ENCODE data around the gene ENOX1.

The ENOX1 gene

GRCh38 chr13:43661161-43661830 lies 125.5 kb downstream of the ENOX1 start:
- no peak for TF ChIP-seq ZNF274 (IDR thresholded peaks at IDR 0.05; ENCODE audit: low read depth, low read length)
- no peak overlapping the region for H3K4me3 ChIP-seq (ENCODE audit: low read length)

- no peak overlapping the region for H3K4me3 ChIP-seq (ENCODE audit: low read length)
- no peak for TF ChIP-seq ZNF274 (IDR thresholded peaks at IDR 0.05; ENCODE audit: low read depth, low read length)
Measured at GRCh38 chr13:43657485-43657884, 129.3 kb downstream of the ENOX1 start.

- TF ChIP-seq ZNF274 (IDR thresholded peaks at IDR 0.05; ENCODE audit: low read depth, low read length), result no peak
- H3K4me3 ChIP-seq (ENCODE audit: low read length), result no peak overlapping the region
Measured at GRCh38 chr13:43653980-43654379, 132.8 kb downstream of the ENOX1 start.

GRCh38 chr13:43653395-43653794 lies 133.4 kb downstream of the ENOX1 start:
- TF ChIP-seq ZNF274 (IDR thresholded peaks at IDR 0.05; ENCODE audit: low read depth, low read length), result no peak
- no peak overlapping the region for H3K4me3 ChIP-seq (ENCODE audit: low read length)

- H3K4me3 ChIP-seq (ENCODE audit: low read length), result no peak overlapping the region
- TF ChIP-seq ZNF274 (IDR thresholded peaks at IDR 0.05; ENCODE audit: low read depth, low read length), result no peak
Measured at GRCh38 chr13:43652760-43653159, 134.0 kb downstream of the ENOX1 start.

- no peak overlapping the region for H3K4me3 ChIP-seq (ENCODE audit: low read length)
- TF ChIP-seq ZNF274 (IDR thresholded peaks at IDR 0.05; ENCODE audit: low read depth, low read length), result no peak
Measured at GRCh38 chr13:43650882-43651281, 135.9 kb downstream of the ENOX1 start.

GRCh38 chr13:43648733-43649132 lies 138.0 kb downstream of the ENOX1 start:
- TF ChIP-seq ZNF274 (IDR thresholded peaks at IDR 0.05; ENCODE audit: low read depth, low read length), result no peak
- H3K4me3 ChIP-seq (ENCODE audit: low read length), result no peak overlapping the region

- H3K4me3 ChIP-seq (ENCODE audit: low read length), result no peak overlapping the region
- no peak for TF ChIP-seq ZNF274 (IDR thresholded peaks at IDR 0.05; ENCODE audit: low read depth, low read length)
Measured at GRCh38 chr13:43647471-43647870, 139.3 kb downstream of the ENOX1 start.

- no peak for TF ChIP-seq ZNF274 (IDR thresholded peaks at IDR 0.05; ENCODE audit: low read depth, low read length)
Measured at GRCh38 chr13:43640476-43640875, 146.3 kb downstream of the ENOX1 start.

GRCh38 chr13:43631106-43631505 lies 155.7 kb downstream of the ENOX1 start:
- no peak overlapping the region for H3K4me3 ChIP-seq (ENCODE audit: low read length)
- no peak for TF ChIP-seq ZNF274 (IDR thresholded peaks at IDR 0.05; ENCODE audit: low read depth, low read length)

More at GRCh38 chr13:43640476-43640875, 146.3 kb downstream of the ENOX1 start:
- no peak overlapping the region for H3K4me3 ChIP-seq (ENCODE audit: low read length)

GRCh38 chr13:43629691-43630480 lies 156.9 kb downstream of the ENOX1 start:
- no peak overlapping the region for H3K4me3 ChIP-seq (ENCODE audit: low read length)
- no peak for TF ChIP-seq ZNF274 (IDR thresholded peaks at IDR 0.05; ENCODE audit: low read depth, low read length)

GRCh38 chr13:43626994-43627393 lies 159.8 kb downstream of the ENOX1 start:
- H3K4me3 ChIP-seq (ENCODE audit: low read length), result no peak overlapping the region
- TF ChIP-seq ZNF274 (IDR thresholded peaks at IDR 0.05; ENCODE audit: low read depth, low read length), result no peak

- TF ChIP-seq ZNF274 (IDR thresholded peaks at IDR 0.05; ENCODE audit: low read depth, low read length), result no peak
- H3K4me3 ChIP-seq (ENCODE audit: low read length), result no peak overlapping the region
Measured at GRCh38 chr13:43614063-43614462, 172.7 kb downstream of the ENOX1 start.

GRCh38 chr13:43611281-43612273 lies 175.2 kb downstream of the ENOX1 start:
- TF ChIP-seq ZNF274 (IDR thresholded peaks at IDR 0.05; ENCODE audit: low read depth, low read length), result no peak
- H3K4me3 ChIP-seq (ENCODE audit: low read length), result no peak overlapping the region
